Measurements from ENCODE around the gene GNG12.

GNG12 gene

DNA sequence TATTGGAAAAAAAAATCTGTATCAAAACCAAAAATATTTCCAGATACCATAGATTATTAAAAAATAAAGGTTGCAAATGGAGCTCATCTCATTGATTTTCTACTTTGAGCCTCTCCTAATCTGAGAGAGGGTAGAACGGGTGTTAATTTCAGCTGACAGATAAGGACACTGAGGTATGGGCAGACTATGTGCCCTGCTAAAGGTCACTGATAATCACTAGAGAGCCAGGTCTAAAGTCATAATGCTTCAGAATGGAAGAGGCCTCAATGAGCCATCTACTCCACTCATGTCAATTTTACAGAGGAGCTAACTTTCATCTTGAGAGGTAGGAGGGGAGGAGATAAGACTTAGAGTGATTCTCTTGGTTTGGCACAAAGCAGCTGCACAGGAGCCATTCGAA lies 21.0 kb downstream of the GNG12 start:
- no peak for DNase-seq

DNA sequence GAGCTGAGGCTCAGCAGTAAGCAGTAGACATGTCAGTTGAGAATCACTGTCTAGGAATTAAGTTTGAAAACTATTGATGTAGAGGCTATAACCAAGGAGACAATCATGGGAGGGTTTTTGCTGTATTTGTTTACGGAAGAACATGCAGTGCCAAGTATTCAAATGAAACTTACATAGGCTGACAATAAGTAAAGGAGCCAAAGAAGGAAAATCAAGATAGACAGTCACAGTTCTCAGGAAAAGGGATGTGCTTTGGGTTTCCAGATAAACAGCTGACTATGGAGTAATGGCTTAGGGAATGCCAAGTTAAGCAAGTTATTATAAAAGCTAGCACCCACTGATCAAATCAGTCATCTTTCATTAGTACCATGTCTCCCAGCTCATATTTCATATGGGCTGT lies 21.5 kb downstream of the GNG12 start:
- no peak for DNase-seq

DNA sequence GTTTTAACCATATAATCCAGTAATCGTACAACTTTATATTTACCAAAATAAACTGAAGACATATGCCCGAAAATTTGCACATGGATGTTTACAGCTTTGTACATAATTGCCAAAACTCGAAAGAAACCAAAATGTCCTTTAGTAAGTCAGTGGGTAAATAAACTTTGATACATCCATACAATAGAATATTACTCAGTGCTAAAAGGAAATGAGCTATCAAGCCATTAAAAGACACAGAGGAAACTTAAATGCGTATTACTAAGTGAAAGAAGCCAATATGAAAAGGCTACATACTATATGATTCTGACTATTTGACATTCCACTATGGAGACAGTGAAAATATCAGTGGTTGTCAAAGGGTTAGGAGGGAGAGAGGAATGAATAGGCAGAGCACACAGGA lies 23.4 kb downstream of the GNG12 start:
- no peak for DNase-seq

DNA sequence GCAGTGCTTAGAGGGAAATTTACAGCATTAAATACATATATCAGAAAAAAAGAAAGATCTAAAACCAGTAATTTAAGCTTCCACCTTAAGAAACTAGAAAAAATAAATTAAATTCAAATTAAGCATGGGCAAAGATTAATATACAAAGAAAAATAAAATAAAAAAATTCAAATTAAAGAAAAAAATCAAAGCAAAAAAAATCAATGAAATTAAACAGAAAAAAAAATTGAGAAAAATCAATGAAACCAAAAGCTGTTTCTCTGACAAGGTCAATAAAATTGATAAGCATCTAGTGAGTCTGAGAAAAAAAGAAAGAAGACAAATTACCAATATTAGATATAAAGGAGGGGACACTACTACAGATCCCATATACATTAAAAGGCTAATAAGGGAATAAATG lies 26.0 kb downstream of the GNG12 start:
- DNase-seq: no peak

DNA sequence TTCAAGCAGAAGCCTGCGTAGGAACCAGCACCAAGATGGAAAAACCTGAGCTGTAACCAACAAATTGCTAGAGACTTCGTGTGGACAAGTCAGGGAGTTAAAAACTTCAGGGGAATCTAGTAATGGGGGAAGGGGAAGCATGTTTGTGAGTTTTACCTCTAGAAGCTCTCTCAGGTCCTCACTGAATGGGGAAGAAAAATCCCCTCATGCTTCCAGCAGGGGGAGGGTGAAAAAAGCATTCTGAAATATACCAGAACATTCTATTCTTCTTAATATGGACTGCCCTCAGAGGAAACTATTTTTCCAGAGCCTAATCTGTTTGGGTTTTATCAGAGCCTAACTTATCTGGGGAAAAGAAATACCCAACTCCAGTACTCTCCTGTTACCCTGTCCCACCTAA lies 28.6 kb downstream of the GNG12 start:
- no peak for DNase-seq

DNA sequence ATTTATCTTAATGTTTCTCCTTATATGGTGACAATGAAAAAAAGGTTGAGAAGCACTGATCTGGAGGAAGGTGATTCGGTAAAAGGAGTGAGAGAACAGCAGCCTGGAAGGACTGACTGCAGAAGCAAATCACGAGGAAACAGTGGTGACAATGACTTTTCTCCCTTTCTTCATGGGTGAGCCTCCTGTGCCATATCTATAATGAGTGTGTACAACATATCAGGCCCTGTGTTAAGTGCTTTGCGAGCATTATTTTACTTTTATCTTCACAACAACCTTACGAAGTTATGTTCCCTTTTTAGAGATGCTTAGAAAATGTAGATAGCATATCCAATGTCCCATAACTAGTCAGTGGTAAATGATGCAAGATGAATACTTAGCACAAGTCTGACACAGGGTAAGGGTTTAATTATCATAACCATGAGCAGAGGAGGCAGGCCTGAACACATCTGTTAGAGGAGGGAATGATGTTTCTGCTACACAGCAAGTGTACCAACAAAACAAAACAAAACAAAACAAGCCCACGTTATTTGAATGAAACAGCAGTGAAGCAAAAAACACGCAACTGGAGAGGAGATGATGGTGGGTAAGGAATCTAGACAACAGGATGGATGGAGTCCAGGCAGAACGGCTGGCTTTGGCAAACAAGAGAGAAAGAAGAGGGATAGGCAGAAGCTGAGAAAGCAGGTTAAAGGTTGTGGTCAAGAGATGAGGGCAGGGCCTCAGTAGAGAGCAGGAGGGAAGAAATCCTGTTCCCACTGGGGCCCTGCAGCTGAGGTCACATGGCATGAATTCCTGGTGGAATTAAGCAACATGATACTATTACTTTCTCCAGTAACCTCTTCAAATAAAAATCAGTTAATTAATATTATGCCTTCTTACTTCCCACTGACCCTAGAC lies 29.6 kb downstream of the GNG12 start:
- no peak for DNase-seq

DNA sequence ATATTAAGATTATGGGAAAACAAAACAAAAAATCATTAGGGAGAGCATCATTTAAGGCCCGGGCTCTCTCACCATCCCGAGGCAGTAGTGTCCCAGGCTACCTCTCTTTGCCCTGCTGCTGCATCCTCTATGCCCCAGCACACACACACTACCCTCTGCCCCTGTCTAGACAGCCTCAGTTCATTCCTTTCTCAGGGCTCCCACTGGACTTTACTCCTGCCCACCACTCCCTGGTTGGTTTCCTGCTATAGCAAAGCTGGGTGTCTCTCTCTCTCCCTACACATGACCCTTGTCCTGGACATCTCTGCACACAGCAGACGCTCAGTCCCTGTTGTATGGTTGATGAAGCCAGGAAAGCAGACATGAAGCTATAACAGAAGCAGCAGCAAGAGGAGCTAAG lies 30.7 kb downstream of the GNG12 start:
- no peak for DNase-seq

DNA sequence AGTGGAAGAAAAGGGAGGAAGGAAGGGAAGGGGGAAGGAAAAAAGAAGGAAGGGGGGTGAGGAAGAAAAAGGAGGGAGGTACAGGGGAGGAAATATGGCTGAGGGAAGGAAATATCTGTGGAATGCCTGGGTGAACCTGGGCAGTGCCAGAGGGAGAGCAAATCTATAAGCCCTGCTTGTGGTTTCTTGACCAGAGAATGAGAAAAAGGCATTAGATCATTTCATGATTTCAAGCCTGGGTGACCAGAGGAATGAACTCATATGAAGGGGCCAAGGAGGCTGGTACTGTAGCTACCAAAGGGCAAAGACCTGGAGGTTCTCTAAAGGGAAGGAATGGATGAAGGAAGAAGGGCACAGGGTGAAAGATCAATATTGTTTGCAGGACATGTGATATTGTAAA lies 31.4 kb downstream of the GNG12 start:
- DNase-seq: no peak

DNA sequence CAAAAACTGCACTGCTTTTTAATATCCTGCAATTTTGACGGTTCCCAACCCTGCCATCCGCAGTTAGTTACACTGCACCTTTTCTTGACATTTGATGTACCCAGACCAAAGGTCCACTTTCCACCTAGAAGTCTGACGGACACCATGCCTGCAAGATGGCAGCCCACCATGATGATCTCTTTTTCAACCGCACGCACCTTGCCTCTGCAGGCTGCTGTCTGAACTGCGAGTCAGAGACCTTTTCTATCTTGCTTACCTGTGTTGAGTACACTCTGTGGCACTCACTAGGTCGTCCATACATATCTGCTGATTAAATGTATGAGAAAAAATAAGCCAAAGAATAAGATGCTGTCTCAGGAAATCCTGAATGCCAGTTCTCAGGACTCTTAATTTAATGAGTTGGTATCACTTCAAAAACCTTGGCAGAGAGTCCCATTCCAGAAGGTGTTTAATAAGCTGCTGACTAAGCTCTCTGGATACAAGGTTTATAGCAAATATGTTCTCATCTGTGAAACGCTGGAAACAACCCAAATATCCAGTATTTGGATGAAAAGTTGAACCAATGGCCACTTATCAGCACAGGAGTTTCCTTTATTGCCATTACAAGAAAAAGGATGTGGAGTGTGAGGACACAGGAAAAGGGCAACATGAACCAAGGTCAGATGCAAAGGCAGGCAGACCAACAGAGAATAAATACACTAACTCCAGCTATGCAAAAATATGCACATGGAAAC lies 37.9 kb downstream of the GNG12 start:
- no peak for DNase-seq

DNA sequence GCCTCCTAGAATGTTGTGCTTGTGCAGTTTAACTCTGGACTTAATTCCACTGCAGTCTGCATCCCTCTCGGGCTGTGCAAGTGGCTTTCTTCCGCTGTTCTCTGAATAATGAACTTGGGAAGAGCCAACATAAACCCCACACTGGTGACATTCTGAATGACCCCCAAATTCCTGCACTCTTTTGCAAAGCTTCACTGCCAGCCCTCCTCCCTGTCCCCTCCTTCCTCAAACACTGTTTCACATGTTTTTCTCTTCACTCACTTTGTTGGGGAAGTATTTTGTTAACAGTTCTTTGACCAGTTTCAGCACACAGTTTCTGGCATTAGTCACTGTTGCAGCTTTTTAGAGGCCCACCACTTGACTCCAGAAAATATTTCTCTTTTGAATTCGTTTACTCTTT lies 39.7 kb downstream of the GNG12 start:
- DNase-seq: no peak

DNA sequence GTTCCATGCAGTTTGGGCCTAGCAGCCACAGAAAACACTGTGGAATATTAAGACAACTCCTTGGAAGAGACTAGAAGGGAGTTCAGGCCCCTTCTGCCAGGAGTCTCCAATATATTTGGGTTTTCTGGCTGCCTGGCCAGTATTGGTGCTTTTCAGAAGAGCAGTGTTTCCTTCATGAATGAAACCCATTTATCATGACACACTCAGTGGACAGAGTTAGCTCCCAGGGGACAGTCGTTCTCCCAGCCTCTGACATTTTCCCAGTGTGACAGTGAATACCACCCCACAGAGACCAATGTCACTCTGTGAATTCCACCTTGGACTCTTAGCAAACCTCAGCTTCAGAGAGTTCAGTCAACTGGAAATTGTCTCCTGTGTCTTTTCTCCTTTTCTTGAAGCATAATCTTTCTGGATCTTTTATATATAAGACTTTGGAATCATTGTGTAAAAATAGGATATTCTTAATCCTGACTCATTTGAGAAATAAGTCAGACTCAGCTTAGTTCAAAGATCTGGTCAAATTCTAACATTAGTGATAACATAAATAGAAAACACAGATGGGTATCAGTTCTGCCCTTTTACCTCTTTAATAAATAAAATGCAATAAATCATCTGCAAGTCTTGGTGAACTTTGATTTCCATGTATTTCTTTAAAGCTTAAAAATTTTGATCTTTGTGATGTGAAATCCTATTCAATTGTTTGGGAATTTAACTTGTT lies 40.4 kb downstream of the GNG12 start:
- DNase-seq: no peak

DNA sequence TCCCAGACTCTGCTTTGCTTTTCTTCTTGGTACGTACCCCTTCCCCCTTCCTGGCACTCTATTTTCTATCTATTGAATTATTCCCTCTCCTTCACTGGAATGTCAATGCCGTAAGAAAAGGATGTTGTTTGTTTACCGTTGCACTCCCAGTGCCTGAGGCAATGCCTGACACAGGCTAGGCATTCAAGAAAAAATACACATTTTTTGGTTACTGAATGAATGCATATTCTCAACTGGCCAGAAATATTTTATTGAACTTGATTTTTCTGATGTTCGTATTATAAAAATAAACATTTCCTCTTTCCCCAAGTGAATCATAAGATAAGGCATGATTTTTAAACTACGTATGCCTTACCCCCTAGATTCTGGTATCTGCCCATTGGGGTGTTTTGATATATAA lies 41.2 kb downstream of the GNG12 start:
- no peak for DNase-seq

DNA sequence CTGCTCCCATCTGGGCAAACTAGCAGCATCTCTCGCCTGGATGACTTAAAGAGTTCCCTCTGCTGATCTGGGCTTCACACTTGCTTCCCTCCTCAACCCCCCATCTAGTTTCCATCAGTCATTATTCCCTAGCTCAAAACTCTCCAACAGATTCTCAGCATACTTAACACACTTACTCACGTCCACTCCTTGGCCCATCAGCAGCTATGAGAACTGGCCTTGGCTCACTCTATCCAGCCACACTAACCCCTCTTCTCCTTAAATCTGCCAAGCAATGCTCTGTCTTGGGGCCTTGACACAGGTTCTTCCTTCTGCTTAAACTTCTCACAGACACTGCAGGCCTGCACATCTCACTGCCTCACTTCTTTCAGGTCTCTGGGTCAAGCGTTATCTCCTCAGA lies 41.6 kb downstream of the GNG12 start:
- DNase-seq: no peak

DNA sequence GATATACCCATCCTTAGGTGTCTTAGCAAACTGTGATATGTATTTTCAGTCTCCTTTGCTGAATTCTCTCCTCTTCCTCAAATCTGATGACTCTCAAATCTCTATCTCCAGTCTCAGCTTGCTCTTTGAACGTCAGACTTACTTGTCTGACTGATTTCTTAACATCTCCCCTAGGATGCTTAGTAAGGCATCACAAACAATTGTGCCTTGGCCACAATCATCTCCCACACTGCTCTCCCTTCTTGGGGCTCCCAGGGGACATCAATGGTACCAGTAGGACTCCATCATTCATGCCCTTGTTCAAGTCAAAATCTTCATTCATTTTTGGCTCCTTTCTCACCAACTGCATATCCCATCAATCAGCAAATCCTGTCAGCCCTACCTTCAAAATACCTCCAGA lies 42.0 kb downstream of the GNG12 start:
- DNase-seq: no peak

DNA sequence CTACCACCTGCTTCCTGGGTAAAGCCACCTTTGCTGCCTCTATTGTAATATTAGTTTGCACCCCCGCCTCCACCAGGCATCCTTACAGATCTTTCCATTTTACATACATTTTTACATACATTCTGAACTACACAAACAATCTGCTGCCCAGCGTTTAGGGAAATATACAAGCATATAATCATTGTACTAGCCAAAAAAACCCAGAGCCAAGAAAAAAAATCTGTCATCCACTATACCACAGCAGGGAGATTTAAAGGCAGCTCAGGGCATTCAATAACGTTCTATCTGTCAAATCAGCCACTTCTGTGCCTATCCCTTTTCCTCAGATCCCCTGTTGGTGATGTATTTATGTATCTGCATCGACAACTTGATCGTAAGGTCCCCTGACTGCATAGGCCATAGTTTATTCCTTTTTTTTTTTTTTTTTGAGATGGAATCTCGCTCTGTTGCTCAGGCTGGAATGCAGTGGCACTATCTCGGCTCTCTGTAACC lies 43.0 kb downstream of the GNG12 start:
- DNase-seq: peak in 1 of 2 experiments; percentile 8

DNA sequence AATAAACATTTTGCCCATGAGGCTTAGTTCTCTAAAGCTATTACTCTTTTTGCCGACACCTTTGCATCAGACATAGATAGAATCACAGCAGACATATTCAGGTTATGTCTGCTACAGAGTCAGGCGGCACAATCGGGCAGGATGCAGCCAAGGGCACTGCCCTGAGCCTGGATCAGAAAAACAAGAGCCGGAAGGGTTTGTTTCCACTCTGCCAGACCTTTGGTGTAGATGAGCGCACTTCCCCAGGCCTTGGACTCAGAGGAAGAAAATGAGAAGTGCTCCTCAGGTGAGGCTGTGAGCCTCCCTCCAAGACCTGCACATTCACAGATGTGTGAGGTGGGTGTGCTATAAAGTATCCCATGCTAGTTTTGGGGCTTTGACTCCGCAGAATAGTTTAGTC lies 43.7 kb downstream of the GNG12 start:
- DNase-seq: no peak

DNA sequence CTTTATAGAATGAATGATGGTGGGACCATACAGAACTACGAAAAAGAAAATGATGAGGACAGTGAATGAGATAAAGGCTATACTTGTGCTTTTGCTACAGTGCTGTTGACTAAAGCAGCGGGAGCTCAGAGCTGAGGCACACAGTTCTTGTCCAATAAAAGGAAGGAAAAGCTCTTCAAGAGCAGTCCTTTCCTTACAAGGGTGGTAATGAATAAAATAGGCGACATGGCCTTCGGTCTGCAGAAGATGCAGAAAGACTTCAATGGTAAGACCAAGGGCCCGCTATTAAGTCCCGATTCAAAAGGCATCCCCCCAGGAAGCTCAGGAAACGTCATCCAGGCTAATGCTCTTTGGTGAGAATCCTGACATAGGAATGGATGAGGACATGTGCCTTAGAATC lies 44.4 kb downstream of the GNG12 start:
- no peak for DNase-seq

DNA sequence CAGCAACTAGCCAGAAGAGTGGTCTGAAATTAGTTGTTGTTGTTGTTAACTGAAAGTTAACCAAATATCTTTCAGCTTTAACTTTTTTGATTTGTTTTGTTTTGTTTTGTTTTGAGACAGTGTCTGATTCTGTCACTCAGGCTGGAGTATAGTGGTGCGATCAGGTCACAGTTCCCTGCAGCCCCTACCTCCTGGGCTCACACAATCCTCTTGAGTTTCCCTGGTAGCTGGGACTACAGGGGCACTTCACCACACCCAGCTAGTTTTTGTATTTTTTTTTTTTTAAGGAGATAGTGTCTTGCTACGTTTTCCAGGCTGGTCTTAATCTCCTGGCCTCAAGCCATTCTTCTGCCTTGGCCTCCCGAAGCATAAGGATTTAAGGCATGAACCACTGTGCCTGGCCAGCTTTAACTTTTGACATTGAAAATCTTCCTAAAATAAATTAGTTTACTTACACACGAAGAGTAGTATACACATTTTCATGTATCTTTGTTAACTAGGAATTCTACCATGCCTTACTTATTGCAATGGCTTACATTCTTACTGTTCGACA lies 45.0 kb downstream of the GNG12 start:
- no peak for DNase-seq

DNA sequence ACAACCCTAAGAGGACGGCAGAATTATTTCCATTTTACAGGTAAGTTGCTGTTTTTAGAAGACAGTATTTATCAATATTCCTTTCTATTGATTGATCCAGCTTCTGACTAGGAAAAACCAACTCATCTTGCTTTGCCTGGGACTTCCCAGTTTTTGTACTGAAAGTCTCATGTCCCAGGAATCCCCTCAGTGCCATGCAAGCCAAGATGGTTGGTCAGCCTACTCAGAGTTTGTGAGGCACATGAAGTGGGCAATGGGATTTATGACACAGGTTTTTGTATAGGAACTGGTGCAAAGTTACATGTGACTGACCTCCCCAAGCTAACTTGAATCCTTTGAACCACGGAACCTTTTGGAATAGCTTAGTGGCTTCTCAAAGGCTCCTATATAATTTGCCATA lies 45.5 kb downstream of the GNG12 start:
- DNase-seq: no peak

DNA sequence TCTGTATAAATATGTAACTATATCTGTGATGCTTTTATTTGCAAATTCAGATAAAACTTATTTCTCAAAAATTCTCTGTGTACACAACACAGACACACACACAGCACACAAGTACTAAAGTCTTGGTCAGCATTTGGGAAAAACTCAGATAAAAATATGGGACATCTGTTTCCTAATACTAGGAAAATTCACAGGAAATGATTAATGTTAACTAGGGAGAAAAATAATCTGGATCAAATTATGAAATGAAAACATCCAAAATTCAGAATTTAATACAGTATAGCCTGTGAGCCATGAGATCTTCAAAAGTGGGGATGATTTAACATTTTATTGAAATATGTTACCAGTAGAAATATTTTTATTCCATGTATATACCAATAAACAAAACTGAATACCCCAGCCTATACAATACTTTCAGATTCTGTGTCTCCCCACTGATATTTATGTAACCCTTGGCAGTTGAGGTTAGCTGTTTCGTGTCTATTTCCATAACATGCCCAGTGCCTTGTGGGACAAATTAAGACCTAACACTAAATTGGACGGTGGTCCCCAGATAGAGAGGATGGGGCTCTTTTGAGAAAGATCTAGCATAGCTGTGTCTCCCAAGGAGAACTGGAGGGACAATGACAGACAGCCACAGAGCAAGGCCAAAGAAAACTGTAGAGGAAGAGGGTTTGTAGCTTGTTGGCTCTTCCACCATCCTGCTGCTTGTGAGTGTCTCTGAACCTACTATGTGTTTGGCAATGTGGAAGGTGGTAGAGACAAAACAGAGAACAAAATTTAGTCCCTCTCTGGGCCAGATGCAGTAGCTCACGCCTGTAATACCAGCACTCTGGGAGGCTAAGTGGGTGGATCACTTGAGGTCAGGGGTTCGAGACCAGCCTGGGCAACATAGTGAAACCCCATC lies 47.2 kb downstream of the GNG12 start:
- no peak for DNase-seq

DNA sequence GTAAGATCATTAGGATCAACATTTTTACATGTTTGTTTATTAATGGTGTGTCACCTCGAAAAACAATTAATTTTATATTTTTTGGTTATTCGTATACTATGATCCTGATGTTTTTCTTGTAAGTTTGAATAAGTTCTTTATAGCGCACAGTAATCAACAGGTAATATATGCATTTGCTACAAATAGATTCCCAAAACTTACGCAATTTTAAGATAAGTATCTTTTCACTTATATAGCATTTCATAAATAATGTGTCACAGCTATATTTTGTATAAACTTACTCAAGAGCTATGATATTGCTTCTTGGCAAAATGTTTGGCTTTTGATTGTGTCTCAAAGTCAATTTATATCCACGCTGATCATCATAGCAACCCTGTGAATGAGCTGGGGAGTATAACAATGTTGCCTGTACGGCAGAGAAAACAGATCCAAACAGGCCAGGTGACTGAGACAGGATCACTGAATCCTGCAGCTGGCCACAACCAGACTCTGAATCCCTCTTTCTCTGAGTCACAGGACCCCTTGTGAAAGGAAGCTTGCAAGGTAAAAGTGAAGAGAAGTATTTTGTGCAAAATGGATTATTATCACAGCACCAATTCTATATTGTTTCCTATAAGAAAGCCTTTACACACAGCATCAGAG lies 48.6 kb downstream of the GNG12 start:
- no peak for DNase-seq

DNA sequence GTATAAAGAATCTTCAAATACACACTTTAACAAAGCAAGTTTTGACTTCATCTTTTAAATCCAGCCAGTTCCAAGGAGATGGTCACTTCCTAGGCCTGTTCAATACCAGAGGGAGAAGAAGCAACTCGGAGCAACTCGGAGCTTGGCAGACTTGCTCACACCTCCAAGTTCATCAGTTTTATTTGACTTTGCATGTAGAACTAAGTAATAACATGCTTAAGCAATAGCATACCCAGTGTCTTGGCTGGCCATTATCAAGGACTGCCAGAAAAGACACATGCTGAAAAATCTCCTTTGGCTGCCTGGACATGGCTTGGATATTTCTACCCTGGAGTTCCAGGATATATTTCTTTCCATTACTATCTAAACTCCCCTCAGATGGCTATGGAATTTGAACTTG lies 52.6 kb downstream of the GNG12 start:
- no peak for DNase-seq

Data from NCI-H526 (cell line).